HK-2 (cell line): Measurements from ENCODE around the gene STARD9.

Experiments used
- DNase-seq: peaks from one replicate; pipeline ENCODE4 v3.0.0-alpha.2; 2018; ENCODE audit not compliant: unreplicated experiment

STARD9 gene

GRCh38 chr15:42694398-42694797, 119.0 kb downstream of the STARD9 start:
- DNase-seq = no peak

GRCh38 chr15:42695527-42696071, 120.2 kb downstream of the STARD9 start:
- no peak for DNase-seq

- no peak for DNase-seq
Observed at GRCh38 chr15:42696626-42697025, 121.2 kb downstream of the STARD9 start.

GRCh38 chr15:42704492-42704926, 129.1 kb downstream of the STARD9 start:
- DNase-seq = peak; percentile 27

- no peak for DNase-seq
Observed at GRCh38 chr15:42705336-42705735, 129.9 kb downstream of the STARD9 start.

- DNase-seq = no peak
Observed at GRCh38 chr15:42707068-42707467, 131.7 kb downstream of the STARD9 start.

GRCh38 chr15:42707873-42708544, 132.6 kb downstream of the STARD9 start:
- no peak for DNase-seq

GRCh38 chr15:42710662-42711061, 135.3 kb downstream of the STARD9 start:
- no peak for DNase-seq

- no peak for DNase-seq
Observed at GRCh38 chr15:42711746-42712145, 136.3 kb downstream of the STARD9 start.

GRCh38 chr15:42712584-42712983, 137.2 kb downstream of the STARD9 start:
- DNase-seq = no peak

- no peak for DNase-seq
Observed at GRCh38 chr15:42716125-42716524, 140.7 kb downstream of the STARD9 start.

GRCh38 chr15:42716626-42717025, 141.2 kb downstream of the STARD9 start:
- DNase-seq = no peak

GRCh38 chr15:42719043-42719442, 143.6 kb downstream of the STARD9 start:
- no peak for DNase-seq

- DNase-seq = no peak
Observed at GRCh38 chr15:42720071-42720470, 144.7 kb downstream of the STARD9 start.

GRCh38 chr15:42721016-42721415, 145.6 kb downstream of the STARD9 start:
- DNase-seq = no peak

- no peak for DNase-seq
Observed at GRCh38 chr15:42721916-42722315, 146.5 kb downstream of the STARD9 start.

GRCh38 chr15:42723068-42723467, 147.7 kb downstream of the STARD9 start:
- no peak for DNase-seq

- no peak for DNase-seq
Observed at GRCh38 chr15:42724276-42724675, 148.9 kb downstream of the STARD9 start.

- no peak for DNase-seq
Observed at GRCh38 chr15:42725331-42725903, 150.0 kb downstream of the STARD9 start.

GRCh38 chr15:42726114-42726513, 150.7 kb downstream of the STARD9 start:
- DNase-seq = no peak

GRCh38 chr15:42727750-42728381, 152.5 kb downstream of the STARD9 start:
- DNase-seq = no peak

- no peak for DNase-seq
Observed at GRCh38 chr15:42728560-42728959, 153.2 kb downstream of the STARD9 start.

- DNase-seq = no peak
Observed at GRCh38 chr15:42728972-42729371, 153.6 kb downstream of the STARD9 start.
